Loucy (cell line): ENCODE data around the gene DDIT3.

Experiments
- H2AFZ ChIP-seq: fragments of 200-600 bp; sonication (generic); 2 replicates; pipeline ENCODE4 v1.6.0; 2016; ENCODE audit warnings: antibody characterized with exemption, mild to moderate bottlenecking, low read length, moderate library complexity
- H3F3A ChIP-seq: fragments of 200-600 bp; 2 replicates; pipeline ENCODE4 v1.6.0; 2016; ENCODE audit warnings: antibody characterized with exemption, low read depth, mild to moderate bottlenecking
- H3K27me3 ChIP-seq: fragments of 200-600 bp; sonication (generic); 2 replicates; pipeline ENCODE4 v1.6.1; 2014; ENCODE audit warnings: low read length, mild to moderate bottlenecking; ENCODE audit not compliant: insufficient read depth, poor library complexity, severe bottlenecking
- H3K36me3 ChIP-seq: fragments of 200-600 bp; sonication (generic); 2 replicates; pipeline ENCODE4 v1.6.1; 2016; ENCODE audit warnings: low read length; ENCODE audit not compliant: insufficient read depth
- H3K4me1 ChIP-seq: fragments of 200-600 bp; sonication (generic); 2 replicates; pipeline ENCODE4 v1.5.1; 2014; ENCODE audit warnings: low read length, mild to moderate bottlenecking; ENCODE audit not compliant: insufficient read depth, poor library complexity, severe bottlenecking
- H3K4me2 ChIP-seq: fragments of 200-600 bp; sonication (generic); 2 replicates; pipeline ENCODE4 v1.6.0; 2014; ENCODE audit warnings: antibody characterized with exemption, low read length, low read depth, mild to moderate bottlenecking; ENCODE audit not compliant: poor library complexity, severe bottlenecking
- H3K4me3 ChIP-seq: fragments of 200-600 bp; sonication (generic); 2 replicates; pipeline ENCODE4 v1.5.1; 2014; ENCODE audit warnings: low read length, mild to moderate bottlenecking, mixed read lengths; ENCODE audit not compliant: poor library complexity, severe bottlenecking
- H3K79me2 ChIP-seq: fragments of 200-600 bp; sonication (generic); 2 replicates; pipeline ENCODE4 v1.6.1; 2014; ENCODE audit warnings: low read length; ENCODE audit not compliant: insufficient read depth
- H3K9ac ChIP-seq: fragments of 200-600 bp; sonication (generic); 2 replicates; pipeline ENCODE4 v1.6.0; 2014; ENCODE audit warnings: mild to moderate bottlenecking, low read depth, low read length, moderate library complexity; ENCODE audit not compliant: poor library complexity, severe bottlenecking
- H3K9me2 ChIP-seq: fragments of 200-600 bp; sonication (generic); replicated peaks from 2 replicates; pipeline ENCODE4 v1.6.1; 2016; ENCODE audit warnings: low read depth, low read length, mixed read lengths
- H3K9me3 ChIP-seq: fragments of 200-600 bp; sonication (generic); 2 replicates; pipeline ENCODE4 v1.6.1; 2014; ENCODE audit warnings: mild to moderate bottlenecking, antibody characterized with exemption, low read length, low read depth; ENCODE audit not compliant: insufficient read depth
- H4K20me1 ChIP-seq: fragments of 200-600 bp; sonication (generic); 2 replicates; pipeline ENCODE4 v1.6.0; 2014; ENCODE audit warnings: antibody characterized with exemption, low read length, mild to moderate bottlenecking; ENCODE audit not compliant: insufficient read depth, poor library complexity, severe bottlenecking
- EZH2phosphoT487 ChIP-seq: fragments of 200-600 bp; IDR thresholded peaks from 2 replicates; pipeline ENCODE4 v1.6.1; 2018; ENCODE audit warnings: antibody characterized with exemption, mild to moderate bottlenecking, moderate library complexity, borderline replicate concordance
- TF ChIP-seq, protein P1 (sequence below): fragments of 200-600 bp; sonication (generic); conservative IDR thresholded peaks from 2 replicates; pipeline ENCODE4 v1.5.1; 2014; ENCODE audit warnings: mild to moderate bottlenecking, antibody characterized with exemption, low read length

The DDIT3 gene

DNA sequence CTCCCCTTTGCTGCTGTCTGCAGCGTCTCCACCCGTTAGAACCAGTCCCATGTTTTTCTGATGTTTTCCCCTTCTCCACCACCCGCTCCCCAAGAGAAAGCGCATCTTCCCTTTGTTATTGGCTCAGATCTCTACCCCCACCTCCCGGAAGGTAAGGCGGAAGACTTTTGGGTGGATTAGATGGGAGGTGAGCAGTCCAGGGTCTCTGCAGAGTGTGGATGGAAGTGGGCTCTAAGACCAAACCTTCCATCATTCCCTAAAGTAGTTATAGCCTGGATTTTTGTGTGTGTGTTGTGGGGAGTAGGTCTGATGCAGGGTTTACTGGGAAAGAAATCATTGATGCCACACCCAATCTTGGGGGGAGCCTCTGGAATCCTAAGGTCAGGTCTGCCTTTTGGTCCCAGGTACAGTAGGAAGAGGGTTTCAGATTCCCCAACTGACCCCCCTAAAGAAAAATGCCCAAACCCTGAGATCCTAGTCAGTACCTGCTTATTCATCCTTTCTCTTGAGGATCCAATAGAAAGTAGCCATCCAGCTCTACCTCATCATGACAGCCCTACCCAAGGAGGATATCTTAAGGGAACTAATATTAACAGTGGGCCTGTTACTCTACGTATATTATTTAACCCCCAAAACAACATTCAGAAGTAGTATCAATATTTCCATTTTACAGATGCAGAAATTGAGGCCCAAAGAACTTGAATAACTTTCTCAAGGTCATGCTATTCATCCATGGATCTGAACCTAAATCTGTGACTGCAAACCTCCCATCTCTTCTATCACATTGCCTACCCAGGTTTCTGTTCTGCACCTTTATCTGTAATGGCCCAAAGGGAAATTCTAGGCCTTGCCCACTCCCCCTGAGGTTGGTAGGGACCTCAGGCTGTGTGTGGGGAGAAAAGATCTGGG, 30.6 kb upstream of the DDIT3 start:
- Histone ChIP-seq H4K20me1 (peaks cover 3% of the 10 kb centered on the region), H3K9ac (no peak overlapping the region), H3K27me3 (no peaks in the 10 kb centered on the region), H3K4me2 (no peak overlapping the region), H3K36me3 (no peaks in the 10 kb centered on the region), H3K79me2 (peaks cover 10% of the 10 kb centered on the region), H3K9me2 (no peaks in the 10 kb centered on the region), H3F3A (no peaks in the 10 kb centered on the region), H3K4me3 (no peak overlapping the region), H3K4me1 (peaks cover 12% of the 10 kb centered on the region), H3K9me3 (no peaks in the 10 kb centered on the region), H2AFZ (no peak overlapping the region)
- no peak for TF ChIP-seq EZH2phosphoT487
- TF ChIP-seq, protein P1, sequence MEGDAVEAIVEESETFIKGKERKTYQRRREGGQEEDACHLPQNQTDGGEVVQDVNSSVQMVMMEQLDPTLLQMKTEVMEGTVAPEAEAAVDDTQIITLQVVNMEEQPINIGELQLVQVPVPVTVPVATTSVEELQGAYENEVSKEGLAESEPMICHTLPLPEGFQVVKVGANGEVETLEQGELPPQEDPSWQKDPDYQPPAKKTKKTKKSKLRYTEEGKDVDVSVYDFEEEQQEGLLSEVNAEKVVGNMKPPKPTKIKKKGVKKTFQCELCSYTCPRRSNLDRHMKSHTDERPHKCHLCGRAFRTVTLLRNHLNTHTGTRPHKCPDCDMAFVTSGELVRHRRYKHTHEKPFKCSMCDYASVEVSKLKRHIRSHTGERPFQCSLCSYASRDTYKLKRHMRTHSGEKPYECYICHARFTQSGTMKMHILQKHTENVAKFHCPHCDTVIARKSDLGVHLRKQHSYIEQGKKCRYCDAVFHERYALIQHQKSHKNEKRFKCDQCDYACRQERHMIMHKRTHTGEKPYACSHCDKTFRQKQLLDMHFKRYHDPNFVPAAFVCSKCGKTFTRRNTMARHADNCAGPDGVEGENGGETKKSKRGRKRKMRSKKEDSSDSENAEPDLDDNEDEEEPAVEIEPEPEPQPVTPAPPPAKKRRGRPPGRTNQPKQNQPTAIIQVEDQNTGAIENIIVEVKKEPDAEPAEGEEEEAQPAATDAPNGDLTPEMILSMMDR = no peak

DNA sequence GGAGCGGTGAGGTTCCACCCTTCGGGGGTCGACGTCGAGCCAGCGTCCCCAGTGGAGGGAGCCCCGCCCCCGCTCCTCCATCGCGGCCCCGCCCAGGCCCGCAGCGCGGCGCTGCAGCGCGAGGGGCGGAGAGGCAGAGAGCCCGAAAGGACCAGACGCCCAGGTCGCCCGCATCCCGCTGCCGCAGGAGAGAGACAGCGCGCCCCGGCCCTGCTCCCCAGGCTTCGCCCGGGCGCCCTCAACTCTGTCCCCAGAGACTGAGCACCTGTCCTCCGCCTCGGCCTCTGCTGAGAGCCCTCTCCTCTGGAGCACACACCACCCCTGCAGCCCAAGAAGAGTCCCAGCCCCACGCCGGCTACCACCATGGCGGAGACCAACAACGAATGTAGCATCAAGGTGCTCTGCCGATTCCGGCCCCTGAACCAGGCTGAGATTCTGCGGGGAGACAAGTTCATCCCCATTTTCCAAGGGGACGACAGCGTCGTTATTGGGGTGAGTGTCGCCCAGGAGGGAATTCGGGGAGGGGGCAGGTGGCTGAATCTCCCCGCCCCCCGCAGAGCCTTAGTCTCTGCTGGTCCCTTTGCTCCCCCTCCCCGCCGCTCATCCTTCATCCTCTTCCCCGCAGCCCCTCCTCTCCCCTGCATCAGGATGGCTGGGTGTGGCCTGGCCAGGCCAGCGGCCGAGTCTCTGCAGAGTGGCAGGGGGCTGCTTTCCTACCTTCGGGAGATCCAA, 29.8 kb upstream of the DDIT3 start, which contains the start of gene KIF5A:
KIF5A (plus strand) TSS at position 136 of the 732 bp plus-strand sequence; CDS start at position 364, 228 bp downstream.
- H4K20me1 ChIP-seq = peaks cover 9% of the 10 kb centered on the region
- no peak within 1 kb of the TSS for H3K9ac ChIP-seq
- H3K4me2 ChIP-seq = peak within 1 kb of the TSS; percentile 42
- no peaks in the 10 kb centered on the region for H3K27me3 ChIP-seq
- no peak for TF ChIP-seq EZH2phosphoT487
- TF ChIP-seq, protein P1 = no peak
- H3K4me1 ChIP-seq = peaks cover 20% of the 10 kb centered on the region
- H3K36me3 ChIP-seq = no peaks in the 10 kb centered on the region
- H3K4me3 ChIP-seq = peak within 1 kb of the TSS; percentile 51
- no peaks in the 10 kb centered on the region for H3F3A ChIP-seq
- peak within 1 kb of the TSS; percentile 58 for H2AFZ ChIP-seq
- H3K9me3 ChIP-seq = no peaks in the 10 kb centered on the region
- peaks cover 19% of the 10 kb centered on the region for H3K79me2 ChIP-seq
- no peaks in the 10 kb centered on the region for H3K9me2 ChIP-seq

DNA sequence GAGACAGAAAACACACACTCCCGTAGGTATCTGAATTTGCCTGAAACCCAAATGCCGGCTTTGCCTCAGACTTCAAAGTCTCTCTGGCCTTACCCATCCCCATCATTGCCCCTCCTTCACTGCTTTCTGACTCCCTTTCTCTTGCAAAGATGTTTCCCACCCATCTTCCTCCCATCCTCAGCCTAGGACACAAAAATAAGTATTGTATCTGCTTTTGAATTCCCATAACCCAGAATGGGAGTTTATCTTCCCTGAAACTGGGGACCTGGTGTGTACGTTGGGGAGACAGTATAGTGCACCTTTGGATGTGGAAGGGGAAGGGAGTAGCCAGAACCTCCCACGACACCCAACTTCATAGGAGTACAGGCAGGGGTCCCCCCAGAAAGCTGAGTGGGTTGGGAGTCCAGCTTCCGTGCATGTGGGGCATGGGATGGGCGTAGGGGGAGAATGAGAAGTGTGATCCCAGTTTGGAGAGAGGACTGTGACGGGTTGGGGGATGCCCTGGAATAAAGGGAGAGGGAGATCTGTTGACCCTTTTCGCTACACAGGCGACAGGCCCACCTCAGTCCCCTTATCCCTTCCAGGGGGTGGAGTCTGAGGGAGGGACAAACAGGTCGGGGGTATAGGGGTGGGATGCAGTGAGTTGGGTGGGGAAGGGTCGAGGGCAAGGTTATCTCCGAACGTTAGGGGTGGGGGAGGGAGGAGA, 29.0 kb upstream of the DDIT3 start:
- Histone ChIP-seq H4K20me1 (peaks cover 9% of the 10 kb centered on the region), H3K4me2 (peak overlapping the region; percentile 42), H3K9me3 (no peaks in the 10 kb centered on the region), H3K9me2 (no peaks in the 10 kb centered on the region), H3F3A (no peaks in the 10 kb centered on the region), H3K36me3 (no peaks in the 10 kb centered on the region), H3K9ac (no peak overlapping the region), H3K79me2 (peaks cover 23% of the 10 kb centered on the region), H3K27me3 (no peaks in the 10 kb centered on the region), H2AFZ (peak overlapping the region; percentile 58), H3K4me3 (peak overlapping the region; percentile 51), H3K4me1 (peaks cover 22% of the 10 kb centered on the region)
- TF ChIP-seq, protein P1 = no peak
- no peak for TF ChIP-seq EZH2phosphoT487
